SK-N-MC (cell line): ENCODE results near the gene RNASEH1.

ENCODE experiments used
- EZH2 ChIP-seq: fragments of 200-600 bp; sonication (generic); IDR thresholded peaks from one replicate; pipeline ENCODE4 v1.6.1; 2017; ENCODE audit warnings: antibody characterized with exemption
- FOXP2 ChIP-seq: optimal IDR thresholded peaks from 2 replicates; pipeline ENCODE3; 2011; ENCODE audit warnings: mild to moderate bottlenecking, moderate library complexity; ENCODE audit not compliant: insufficient read depth; ENCODE audit errors: extremely low read length, control extremely low read depth
- POLR2AphosphoS5 ChIP-seq: IDR thresholded peaks from 2 replicates; pipeline ENCODE4 v1.6.1; 2012; ENCODE audit warnings: mild to moderate bottlenecking, low read depth, low read length, borderline replicate concordance

GRCh38 chr2:3565117-3565516 lies 7.0 kb upstream of the RNASEH1 start:
- no peak for TF ChIP-seq POLR2AphosphoS5
- TF ChIP-seq EZH2 = no peak
- no peak for TF ChIP-seq FOXP2
